ENCODE results near the gene MRPL10. TPM values are rescaled to one million over a fixed set of nuclear protein-coding genes. Genes with fewer than 3 reads are reported as not detected.

Gene MRPL10
- total and polyA plus RNA-seq, 2 experiments from 2014 or later, result 50.2 to 74.7 TPM

GRCh38 chr17:47792979-47793378, 38.4 kb downstream of the MRPL10 start (continued):
- TF ChIP-seq CTCF (conservative IDR thresholded peaks at IDR 0.05; ENCODE audit: low read depth in 2 of 2) (no peak), ZNF114 (CRISPR knock-in tag; IDR thresholded peaks at IDR 0.05) (no peak), ZNF331 (CRISPR knock-in tag; IDR thresholded peaks at IDR 0.05; ENCODE audit: low read depth) (no peak), STAT1 (IDR thresholded peaks at IDR 0.05; ENCODE audit: unreplicated experiment) (no peak), EZH2phosphoT487 (IDR thresholded peaks at IDR 0.05; ENCODE audit: unreplicated experiment) (no peak), NANOG (IDR thresholded peaks at IDR 0.05; ENCODE audit: borderline replicate concordance) (no peak), JUNB (IDR thresholded peaks at IDR 0.05; ENCODE audit: unreplicated experiment) (no peak), CREB1 (CRISPR knock-in tag; IDR thresholded peaks at IDR 0.05; ENCODE audit: low read depth) (no peak), ETS1 (IDR thresholded peaks at IDR 0.05) (no peak), REST (IDR thresholded peaks at IDR 0.05; ENCODE audit: unreplicated experiment) (no peak), EZH2 (IDR thresholded peaks at IDR 0.05; ENCODE audit: low read depth, unreplicated experiment) (no peak), POLR2AphosphoS5 (IDR thresholded peaks at IDR 0.05; ENCODE audit: low read depth) (no peak)

- H3K36me3 Mint-ChIP-seq (ENCODE audit: low read depth), result no peaks in the 10 kb centered on the region; the same call in 2 of the 3 replicates
- ATAC-seq (no peak), DNase-seq (ENCODE audit: low spot score) (no peak)
- H3F3A ChIP-seq (replicated peaks; ENCODE audit: low read depth), result 0 out of 2 replicates have a peak, but pooled peaks cover 4% of the 10 kb centered on the region
- no peaks in the 10 kb centered on the region for H3K79me2 ChIP-seq (replicated peaks; ENCODE audit: insufficient read depth)
- peaks cover 38% of the 10 kb centered on the region for H3K27me3 Mint-ChIP-seq (ENCODE audit: insufficient read depth, low read depth, poor library complexity)
- no peak overlapping the region for H3K27ac Mint-ChIP-seq
- peaks cover 67% of the 10 kb centered on the region for H3K27me3 ChIP-seq (ENCODE audit: insufficient read depth)
- H3K9me3 Mint-ChIP-seq, result no peaks in the 10 kb centered on the region
- H3K9me2 ChIP-seq (ENCODE audit: insufficient read depth), result no peaks in the 10 kb centered on the region
- no peak overlapping the region for H3K4me2 ChIP-seq
- H3K4me1 Mint-ChIP-seq, result peaks cover 4% of the 10 kb centered on the region; the same call in 2 of the 3 replicates
- 0 out of 2 replicates have a peak, but pooled peaks cover 4% of the 10 kb centered on the region for H3K4me1 ChIP-seq (ENCODE audit: insufficient read depth)
- H3K27ac ChIP-seq (ENCODE audit: low read depth), result no peak overlapping the region
- no peak overlapping the region for H3K4me3 Mint-ChIP-seq
- no peaks in the 10 kb centered on the region; the same call in 1 of the 2 replicates for H4K20me1 ChIP-seq (replicated peaks; ENCODE audit: insufficient read depth)
- no peak overlapping the region for H3K4me3 ChIP-seq
- no peaks in the 10 kb centered on the region for H3K36me3 ChIP-seq (ENCODE audit: insufficient read depth)
- no peak overlapping the region for H2AFZ ChIP-seq
- TF ChIP-seq CTCF (conservative IDR thresholded peaks at IDR 0.05; ENCODE audit: low read depth in 2 of 2), result no peak
- no peak for TF ChIP-seq ETS1 (IDR thresholded peaks at IDR 0.05)
- no peak for TF ChIP-seq ZNF331 (CRISPR knock-in tag; IDR thresholded peaks at IDR 0.05; ENCODE audit: low read depth)
- no peak for TF ChIP-seq EZH2 (IDR thresholded peaks at IDR 0.05; ENCODE audit: low read depth, unreplicated experiment)
- no peak for TF ChIP-seq STAT1 (IDR thresholded peaks at IDR 0.05; ENCODE audit: unreplicated experiment)
Observed at GRCh38 chr17:47792457-47792856, 38.9 kb downstream of the MRPL10 start.

Measured in GM23338 (cell line).